ENCODE results near the gene NSD1.

- TF ChIP-seq EZH2 (IDR thresholded peaks at IDR 0.05; ENCODE audit: low read depth): no peak
- TF ChIP-seq, protein P1, sequence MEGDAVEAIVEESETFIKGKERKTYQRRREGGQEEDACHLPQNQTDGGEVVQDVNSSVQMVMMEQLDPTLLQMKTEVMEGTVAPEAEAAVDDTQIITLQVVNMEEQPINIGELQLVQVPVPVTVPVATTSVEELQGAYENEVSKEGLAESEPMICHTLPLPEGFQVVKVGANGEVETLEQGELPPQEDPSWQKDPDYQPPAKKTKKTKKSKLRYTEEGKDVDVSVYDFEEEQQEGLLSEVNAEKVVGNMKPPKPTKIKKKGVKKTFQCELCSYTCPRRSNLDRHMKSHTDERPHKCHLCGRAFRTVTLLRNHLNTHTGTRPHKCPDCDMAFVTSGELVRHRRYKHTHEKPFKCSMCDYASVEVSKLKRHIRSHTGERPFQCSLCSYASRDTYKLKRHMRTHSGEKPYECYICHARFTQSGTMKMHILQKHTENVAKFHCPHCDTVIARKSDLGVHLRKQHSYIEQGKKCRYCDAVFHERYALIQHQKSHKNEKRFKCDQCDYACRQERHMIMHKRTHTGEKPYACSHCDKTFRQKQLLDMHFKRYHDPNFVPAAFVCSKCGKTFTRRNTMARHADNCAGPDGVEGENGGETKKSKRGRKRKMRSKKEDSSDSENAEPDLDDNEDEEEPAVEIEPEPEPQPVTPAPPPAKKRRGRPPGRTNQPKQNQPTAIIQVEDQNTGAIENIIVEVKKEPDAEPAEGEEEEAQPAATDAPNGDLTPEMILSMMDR (conservative IDR thresholded peaks at IDR 0.05): no peak
Observed at GRCh38 chr5:177264178-177264577, 130.6 kb downstream of the NSD1 start.
